GM19238 (cell line): ENCODE measurements around the gene ZFYVE28.

ENCODE experiments used
- DNase-seq: peaks from one replicate; pipeline ENCODE4 v3.0.0; 2011; ENCODE audit warnings: low spot score; ENCODE audit not compliant: insufficient read length

ZFYVE28 gene

DNA sequence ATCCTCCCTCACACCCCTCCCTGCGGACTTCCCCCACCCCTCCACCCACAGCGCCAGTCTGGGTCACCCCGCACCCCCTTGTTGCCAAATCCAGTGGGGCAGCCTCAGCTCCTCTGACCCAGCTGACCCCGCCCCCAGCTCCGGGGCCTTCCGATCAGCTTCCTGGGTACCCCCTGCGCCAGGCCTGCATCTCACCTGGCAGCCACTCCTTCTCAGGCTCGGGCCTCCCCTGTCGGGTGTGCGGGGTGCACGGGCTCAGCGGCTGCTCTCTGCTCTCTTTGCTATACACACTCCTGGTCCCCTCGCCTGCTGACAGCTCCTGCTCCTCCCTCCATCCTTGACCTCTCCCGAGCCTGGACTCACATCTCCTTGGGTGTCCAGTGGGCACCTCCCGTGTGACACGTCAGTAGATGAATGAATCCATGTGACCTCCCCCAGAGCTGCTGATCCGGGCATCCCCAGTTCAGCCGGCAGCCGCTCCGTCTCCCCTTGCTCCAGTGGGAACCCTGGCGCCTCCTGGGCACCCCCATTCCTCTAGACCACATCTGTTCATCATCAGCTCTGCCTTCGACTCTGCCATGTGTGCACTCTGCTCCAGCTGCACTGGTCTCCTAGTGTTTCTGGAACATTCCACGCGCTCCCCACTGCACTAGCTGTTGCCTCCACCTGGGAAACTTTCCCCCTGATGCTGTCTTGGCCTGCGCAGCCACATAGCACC, 10.2 kb upstream of the ZFYVE28 start:
- no peak for DNase-seq

DNA sequence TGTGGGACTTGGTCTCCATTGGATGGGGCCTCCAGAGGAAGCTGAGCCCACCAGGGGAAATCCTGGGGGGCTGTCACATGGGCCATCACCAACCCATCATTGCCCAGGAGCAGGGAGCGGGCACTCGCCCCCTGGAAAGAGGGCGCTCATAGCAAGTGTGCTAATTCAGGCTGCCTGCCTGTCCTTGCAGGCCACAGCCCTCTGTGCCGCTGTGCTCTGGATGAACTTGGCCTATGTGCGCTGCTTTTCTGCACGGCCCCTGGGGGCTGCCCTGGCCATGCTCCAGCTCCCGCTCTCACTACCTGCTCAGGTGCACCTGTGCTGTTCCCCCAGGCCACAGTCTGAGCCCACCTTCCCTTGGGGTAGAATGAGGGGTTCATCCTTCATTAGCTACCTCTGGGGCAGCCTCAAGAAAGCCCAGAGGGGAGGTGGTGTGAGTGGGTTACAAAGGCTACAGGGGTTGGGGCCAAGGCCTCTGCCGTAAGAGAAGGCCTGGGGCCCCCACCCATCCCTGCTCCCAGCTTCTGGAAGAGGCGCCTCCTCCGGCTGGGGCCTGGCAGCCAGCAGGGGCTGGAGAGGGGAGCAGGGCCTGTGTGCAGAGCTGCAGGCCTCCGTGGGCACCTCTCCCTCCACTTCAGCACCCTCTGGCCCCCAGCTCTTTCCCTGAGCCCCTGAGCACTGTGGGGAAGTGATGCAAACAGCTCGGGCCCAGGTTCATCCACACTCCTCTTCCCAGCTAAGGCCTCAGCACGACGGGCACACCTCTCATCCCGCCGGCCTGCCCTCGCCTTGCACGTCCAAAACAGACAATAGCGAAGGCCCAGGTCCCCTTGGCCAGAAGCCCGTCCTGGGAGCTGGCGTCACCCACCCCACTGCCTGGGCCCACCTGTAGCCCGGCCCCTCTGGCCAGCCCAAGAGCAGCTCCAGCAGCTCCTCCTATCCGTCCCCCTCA, 9.2 kb upstream of the ZFYVE28 start:
- no peak for DNase-seq

DNA sequence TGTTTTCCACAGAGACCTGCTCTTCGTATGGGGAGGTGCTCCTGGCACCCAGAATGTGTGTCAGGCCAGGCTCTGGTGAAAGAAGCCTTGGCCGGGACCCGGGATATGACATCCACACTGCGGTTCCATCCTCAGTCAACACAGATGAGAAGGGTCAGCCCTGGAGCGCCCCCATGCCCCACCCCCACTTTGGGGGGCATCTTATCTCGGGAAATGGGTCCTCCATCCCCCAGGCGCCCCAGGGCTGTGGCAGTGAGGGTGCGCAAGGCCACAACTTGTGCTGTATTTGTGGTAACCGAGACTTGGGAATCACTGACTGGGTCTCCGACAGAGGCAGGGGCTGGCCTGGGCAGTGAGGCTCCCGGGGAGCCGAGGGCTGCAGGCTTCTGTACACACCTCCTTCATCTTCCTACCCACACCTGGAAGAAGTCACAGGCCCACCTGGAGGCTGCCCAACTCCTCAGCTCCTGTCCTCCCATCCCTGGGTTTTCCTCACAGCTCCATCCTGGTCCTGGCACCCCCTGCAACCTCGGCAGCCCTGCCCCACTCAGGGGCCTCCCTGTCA, 8.3 kb upstream of the ZFYVE28 start:
- no peak for DNase-seq

- DNase-seq: no peak
Measured at GRCh38 chr4:2426069-2426397, 7.6 kb upstream of the ZFYVE28 start.

DNA sequence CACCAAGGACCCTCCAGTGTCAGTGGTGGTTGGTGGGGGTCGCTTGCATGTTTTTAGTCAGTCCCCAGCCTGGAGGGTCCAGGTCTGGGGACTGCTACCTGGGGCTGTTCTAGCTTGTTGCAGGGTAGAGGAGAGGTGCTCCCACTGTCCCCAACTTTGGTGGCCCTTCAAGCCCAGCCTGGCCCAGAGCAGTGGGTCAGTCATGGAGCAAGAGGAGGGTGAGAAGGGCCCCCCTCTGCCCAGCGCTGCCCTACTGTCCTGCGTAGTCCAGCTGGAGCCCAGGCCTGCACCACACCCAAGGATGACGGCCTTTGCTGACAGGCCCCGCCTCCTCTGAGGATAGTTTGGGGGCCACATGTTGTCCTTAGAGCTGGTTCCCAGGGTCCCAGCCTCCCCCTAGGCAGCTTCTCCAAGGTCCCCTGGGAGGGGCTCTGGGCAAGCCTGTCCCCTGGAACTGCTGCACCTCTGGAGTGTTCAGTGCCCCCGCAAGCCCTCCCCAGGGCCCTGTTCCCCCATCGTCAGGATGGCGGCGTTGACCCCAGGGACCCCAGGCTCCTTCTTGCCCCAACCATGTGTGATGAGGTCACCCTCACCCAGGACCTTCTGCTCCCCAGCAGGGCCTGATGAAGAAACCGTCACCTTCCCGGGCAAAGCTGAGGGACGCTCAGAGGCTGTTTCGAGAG, 7.1 kb upstream of the ZFYVE28 start:
- DNase-seq: no peak

DNA sequence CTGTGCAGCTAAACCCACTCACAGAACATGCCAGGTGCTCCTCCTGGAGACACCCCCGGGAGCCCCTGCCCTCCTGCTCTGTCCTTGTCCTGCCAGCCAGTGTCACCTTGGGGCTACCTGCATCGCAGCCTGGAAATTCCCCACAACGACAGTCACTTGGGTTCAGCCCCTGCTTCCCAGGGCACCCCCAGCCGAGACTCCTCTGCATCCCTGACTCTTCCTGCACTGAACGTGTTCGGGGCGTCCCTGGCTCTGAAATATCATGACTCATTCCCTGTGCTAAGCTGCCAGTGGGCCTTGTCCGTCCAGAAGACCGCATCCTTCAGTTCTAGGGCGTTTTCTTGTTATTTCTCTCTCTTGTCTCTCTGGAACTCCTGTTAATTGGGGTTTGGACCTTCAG, 6.1 kb upstream of the ZFYVE28 start:
- DNase-seq: no peak

DNA sequence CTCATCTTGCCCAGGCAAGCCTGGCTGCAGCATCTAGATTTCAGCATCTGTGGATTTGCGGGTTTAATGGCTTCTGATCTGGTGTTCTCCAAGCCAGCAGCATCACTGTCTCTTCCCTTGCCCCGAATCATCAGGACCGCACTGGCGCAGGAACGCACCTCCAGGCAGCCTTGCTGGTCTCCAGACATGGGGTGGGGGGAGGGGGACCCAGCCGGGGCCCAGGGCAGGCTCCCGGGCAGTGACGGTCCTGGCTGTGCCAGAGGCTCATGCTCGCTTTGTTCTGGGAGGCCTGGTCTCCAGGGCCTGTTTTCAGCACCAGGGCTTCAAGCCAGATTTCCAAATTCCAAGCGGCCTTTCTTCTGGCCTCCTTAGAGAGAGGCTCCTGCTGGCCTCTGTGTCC, 5.2 kb upstream of the ZFYVE28 start:
- DNase-seq: no peak

- no peak for DNase-seq
Measured at GRCh38 chr4:2423066-2423465, 4.6 kb upstream of the ZFYVE28 start.

- DNase-seq: no peak
Measured at GRCh38 chr4:2421928-2422327, 3.5 kb upstream of the ZFYVE28 start.

GRCh38 chr4:2419814-2420213, 1.4 kb upstream of the ZFYVE28 start:
- no peak for DNase-seq

DNA sequence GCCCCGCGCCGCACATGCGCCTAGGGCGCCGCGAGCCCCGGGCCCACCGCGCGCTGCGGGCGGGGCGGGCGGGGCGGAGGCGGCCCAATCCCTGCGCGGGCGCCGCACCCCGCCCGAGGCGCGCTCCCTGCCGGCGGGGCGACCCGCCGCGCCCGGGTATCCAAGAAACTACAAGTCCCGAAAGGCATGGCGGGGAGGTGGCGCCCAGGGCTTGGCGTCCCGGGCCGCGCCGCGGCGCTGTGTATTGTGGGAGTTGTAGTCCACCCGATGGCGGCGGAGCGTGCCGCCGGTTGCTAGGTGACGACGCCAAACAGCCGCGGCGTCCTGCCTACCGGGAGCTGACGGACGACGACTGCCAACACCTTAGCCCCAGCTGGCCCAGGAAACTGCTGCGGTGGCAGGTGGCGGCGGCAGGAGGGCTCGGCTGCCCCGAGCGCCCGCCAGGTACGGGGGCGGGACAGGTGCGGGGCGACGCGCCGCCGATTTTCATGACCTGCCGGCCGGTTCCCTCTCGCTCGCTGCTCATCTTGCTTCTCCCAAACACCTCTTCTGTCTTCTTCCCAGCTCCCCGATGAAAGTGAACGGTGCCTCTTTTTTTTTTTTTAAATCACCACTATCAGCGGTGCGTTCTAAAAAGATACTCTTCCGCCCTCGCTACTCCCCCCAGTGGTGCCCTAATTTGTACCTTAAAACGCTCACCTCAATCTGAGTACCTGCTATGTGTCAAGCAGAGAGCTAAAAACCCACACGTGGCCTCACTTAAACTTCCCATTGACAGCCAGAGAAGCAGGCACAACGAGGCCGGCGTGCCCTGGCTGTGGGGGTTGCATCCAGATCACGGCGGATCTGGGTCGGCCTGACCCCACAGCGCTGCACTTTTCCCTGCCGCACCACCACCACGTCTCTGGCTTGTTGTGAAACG, 466 bp upstream of the ZFYVE28 start, which contains the start of gene CFAP99:
Gene CFAP99, plus strand, starts transcription at position 306 of the 922 bp plus-strand sequence.
- DNase-seq: peak; percentile 97

DNA sequence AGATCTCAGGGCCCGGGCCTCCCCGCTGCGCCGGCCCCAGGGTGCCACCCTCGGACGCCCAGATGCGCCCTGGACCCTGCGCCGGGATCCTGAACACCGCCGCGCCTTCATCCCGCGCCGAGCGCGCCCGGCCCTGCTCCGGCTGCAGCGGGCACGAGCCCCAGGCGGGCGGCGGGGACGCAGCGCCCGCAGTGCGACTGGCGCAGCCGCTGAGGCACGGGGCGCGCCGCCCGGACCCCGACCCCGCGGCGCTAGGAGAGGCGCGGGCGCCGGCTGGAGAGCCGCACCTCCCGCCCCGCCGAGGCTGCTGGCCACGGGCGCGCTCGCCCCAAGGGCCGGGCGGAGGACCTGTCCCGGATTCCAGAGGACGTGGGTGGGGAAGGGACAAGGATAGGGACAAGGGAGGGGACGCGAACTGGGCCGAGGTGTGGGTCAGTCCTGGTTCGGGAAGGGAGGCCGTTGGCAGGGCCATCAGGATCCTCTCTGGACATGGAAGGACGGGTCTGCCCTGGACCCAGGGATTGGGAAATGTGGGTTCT, 1.1 kb downstream of the ZFYVE28 start:
- DNase-seq: no peak

- no peak for DNase-seq
Measured at GRCh38 chr4:2416564-2417225, 1.8 kb downstream of the ZFYVE28 start.

DNA sequence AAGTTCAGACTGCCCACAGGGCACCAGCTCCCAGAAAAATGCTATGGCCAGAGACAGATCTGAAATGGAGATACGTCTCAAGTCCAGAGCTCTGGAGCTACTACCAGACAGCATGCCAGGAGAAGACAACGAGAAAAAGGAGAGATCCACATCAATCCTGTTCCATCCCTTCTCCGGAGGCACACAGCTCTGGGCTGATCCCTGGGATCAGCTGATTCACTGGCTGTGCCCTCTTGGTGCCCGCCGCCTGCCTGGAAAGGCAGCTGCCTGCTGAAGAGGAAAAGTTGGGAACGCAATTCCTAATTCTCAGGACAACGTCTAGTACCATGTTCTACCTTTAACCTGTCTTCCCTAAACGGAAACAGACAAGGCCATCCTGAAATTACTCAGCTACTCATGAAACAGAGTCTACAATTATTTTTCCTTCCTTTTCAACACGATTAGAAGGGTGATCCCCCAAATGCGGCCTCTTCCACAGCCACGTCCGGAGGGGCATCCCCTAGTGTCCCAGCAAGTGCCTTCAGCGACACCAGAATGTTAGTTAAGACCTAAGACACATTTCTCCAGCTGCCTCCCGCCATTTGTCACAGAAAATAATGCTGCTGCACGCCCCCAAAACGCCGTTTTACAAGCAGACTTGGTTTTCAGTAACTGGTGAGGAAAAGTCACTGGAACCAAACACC, 2.4 kb downstream of the ZFYVE28 start:
- DNase-seq: no peak

GRCh38 chr4:2415213-2415612, 3.2 kb downstream of the ZFYVE28 start:
- no peak for DNase-seq

DNA sequence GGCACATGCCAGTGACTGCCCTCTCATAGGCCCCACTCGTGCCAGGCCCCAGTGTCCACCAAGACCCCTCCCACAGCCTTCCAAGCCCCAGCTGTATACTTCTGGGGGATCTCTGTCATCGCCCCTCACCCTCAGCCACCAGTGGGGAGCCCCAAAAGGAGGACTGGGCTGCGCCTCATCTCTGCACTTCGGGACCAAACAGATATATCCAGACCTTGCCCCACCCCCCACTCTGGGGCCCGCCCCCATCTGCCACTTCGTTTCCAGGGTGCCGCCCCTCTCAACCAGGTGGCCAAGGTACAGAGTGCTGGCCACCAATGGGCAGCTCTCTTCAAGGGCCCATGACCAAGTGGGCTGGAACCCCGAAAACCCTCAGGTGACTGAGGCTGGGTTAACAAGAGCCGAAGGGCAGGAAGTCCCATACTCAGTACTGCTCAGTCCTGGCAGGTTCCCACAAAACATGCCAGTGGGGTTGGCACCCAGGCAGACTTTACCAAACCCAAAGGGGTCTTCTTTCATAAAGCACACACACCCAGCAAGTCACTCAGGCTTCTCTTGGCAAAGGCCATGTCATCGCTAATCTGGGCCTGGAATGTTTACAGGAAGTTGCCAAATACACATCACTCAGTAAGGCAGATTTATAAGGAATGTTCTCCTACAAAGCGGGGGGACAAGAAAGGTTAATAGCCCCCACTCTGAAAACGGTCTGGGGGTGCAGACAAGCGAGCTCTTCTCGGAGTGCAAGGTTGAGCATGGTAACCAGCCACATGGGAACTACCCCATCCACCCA, 4.4 kb downstream of the ZFYVE28 start:
- DNase-seq: no peak

GRCh38 chr4:2412885-2413716, 5.3 kb downstream of the ZFYVE28 start:
- DNase-seq: peak; percentile 58

DNA sequence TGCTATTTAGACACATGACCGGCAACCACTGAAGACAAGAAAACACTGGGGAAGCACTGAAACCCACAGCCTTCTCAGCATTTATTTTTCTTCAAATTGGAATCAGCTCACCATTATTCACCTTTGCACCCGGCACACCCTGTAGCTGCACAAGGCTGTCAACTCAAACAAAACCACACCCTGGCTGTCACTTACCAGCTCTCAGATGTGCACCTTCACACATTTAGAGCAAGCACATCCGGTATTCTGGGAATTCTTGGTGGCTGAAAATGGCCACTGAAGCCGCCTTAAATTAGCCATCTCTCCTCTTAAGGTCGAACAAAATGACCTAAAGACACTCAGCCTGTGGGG, 5.9 kb downstream of the ZFYVE28 start:
- peak; percentile 49 for DNase-seq
